ENCODE results near the gene CHST5. TPM values are rescaled to one million over a fixed set of nuclear protein-coding genes. Genes with fewer than 3 reads are reported as not detected.
"Not testable (repeated sequence)": the region's sequence is repeated elsewhere in the genome, so short reads cannot be mapped to it uniquely, and the experiment has no call there.

Gene CHST5
- total RNA-seq, 3 donors from 2014 or later (not counting 1 experiment from before 2014, with no cell fraction given), result not detected

GRCh38 chr16:75506107-75506506 lies 29.8 kb downstream of the CHST5 start:
- 84% methylated on average over 3 of the region's 3 CpGs for WGBS (ENCODE audit: insufficient coverage)

GRCh38 chr16:75503801-75504200 lies 32.1 kb downstream of the CHST5 start:
- Histone ChIP-seq H3K4me1 (ENCODE audit: control insufficient read depth, insufficient read depth, low read length) (no peaks in the 10 kb centered on the region), H3K4me3 (ENCODE audit: low read length) (no peak overlapping the region), H3K27ac (ENCODE audit: low read length) (no peak overlapping the region), H3K27me3 (ENCODE audit: control insufficient read depth, insufficient read depth, low read length) (no peaks in the 10 kb centered on the region), H3K9me3 (ENCODE audit: control insufficient read depth, insufficient read depth, low read length) (no peaks in the 10 kb centered on the region), H3K36me3 (ENCODE audit: control insufficient read depth, insufficient read depth, low read length) (no peaks in the 10 kb centered on the region)
- ATAC-seq (no peak), DNase-seq (no peak)
- Mint-ChIP-seq H3K27me3 (ENCODE audit: low read depth in 2 of 2) (peaks cover 0 to 8% of the 10 kb centered on the region in 2 donors), H3K27ac (no peak overlapping the region), H3K9me3 (no peaks in the 10 kb centered on the region), H3K4me1 (no peaks in the 10 kb centered on the region), H3K4me3 (no peak overlapping the region), H3K36me3 (no peaks in the 10 kb centered on the region)
- intact Hi-C loops (cut with micrococcal nuclease), result no loop called here
- WGBS (ENCODE audit: insufficient coverage), result 93% methylated on average over 1 of the region's 1 CpG
- no peak for TF ChIP-seq CTCF (IDR thresholded peaks at IDR 0.05)

More at GRCh38 chr16:75506107-75506506, 29.8 kb downstream of the CHST5 start:
- no peak overlapping the region for H3K4me3 ChIP-seq (ENCODE audit: low read length)
- intact Hi-C loops (cut with micrococcal nuclease), result no loop called here
- H3K27ac Mint-ChIP-seq, result no peak overlapping the region
- H3K9me3 ChIP-seq (ENCODE audit: control insufficient read depth, insufficient read depth, low read length), result no peaks in the 10 kb centered on the region
- ATAC-seq (no peak), DNase-seq (no peak)
- H3K36me3 ChIP-seq (ENCODE audit: control insufficient read depth, insufficient read depth, low read length), result no peaks in the 10 kb centered on the region
- H3K9me3 Mint-ChIP-seq, result no peaks in the 10 kb centered on the region
- no peaks in the 10 kb centered on the region for H3K27me3 ChIP-seq (ENCODE audit: control insufficient read depth, insufficient read depth, low read length)
- H3K27me3 Mint-ChIP-seq (ENCODE audit: low read depth in 2 of 2), result peaks cover 0 to 8% of the 10 kb centered on the region in 2 donors
- H3K36me3 Mint-ChIP-seq, result no peaks in the 10 kb centered on the region
- no peak overlapping the region for H3K4me3 Mint-ChIP-seq
- H3K27ac ChIP-seq (ENCODE audit: low read length), result no peak overlapping the region
- H3K4me1 Mint-ChIP-seq, result no peaks in the 10 kb centered on the region
- no peak for TF ChIP-seq CTCF (IDR thresholded peaks at IDR 0.05)
- H3K4me1 ChIP-seq (ENCODE audit: control insufficient read depth, insufficient read depth, low read length), result no peaks in the 10 kb centered on the region

DNA sequence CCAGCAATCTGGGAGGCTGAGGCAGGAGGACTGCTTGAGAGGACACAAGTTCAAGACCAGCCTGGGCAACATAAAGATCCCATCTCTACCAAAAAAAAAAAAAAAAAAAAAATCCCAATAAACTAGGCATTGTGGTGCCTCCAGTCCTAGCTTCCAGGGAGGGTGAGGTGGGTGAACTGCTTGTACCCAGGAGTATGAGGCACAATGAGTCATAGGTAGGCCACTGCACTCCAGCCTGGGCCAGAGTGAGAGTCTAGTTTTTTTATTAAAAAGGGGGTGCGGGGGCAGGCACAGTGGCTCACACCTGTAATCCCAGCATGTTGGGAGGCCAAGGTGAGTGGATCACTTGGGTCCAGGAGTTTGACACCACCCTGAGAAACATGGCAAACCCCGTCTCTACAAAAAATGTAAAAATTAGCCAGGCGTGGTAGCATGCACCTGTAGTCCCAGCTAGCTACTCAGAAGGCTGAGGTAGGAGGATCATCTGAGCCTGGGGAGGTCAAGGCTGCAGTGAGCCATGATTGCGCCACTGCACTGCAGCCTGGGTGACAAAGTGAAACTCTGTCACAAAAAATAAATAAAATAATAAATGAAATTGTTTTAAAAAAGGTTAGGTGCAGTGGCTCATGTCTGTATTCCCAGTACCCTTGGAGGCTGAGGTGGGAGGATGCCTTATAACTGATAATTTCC lies 32.8 kb downstream of the CHST5 start:
- ATAC-seq (no peak), DNase-seq (no peak)
- H3K27ac Mint-ChIP-seq, result no peak overlapping the region
- H3K4me3 Mint-ChIP-seq, result no peak overlapping the region
- intact Hi-C loops (cut with micrococcal nuclease), result no loop called here
- no peaks in the 10 kb centered on the region for H3K9me3 ChIP-seq (ENCODE audit: control insufficient read depth, insufficient read depth, low read length)
- no peak for TF ChIP-seq CTCF (IDR thresholded peaks at IDR 0.05)
- WGBS (ENCODE audit: insufficient coverage), result 77% methylated on average over 4 of the region's 4 CpGs
- no peaks in the 10 kb centered on the region for H3K4me1 Mint-ChIP-seq
- no peak overlapping the region for H3K4me3 ChIP-seq (ENCODE audit: low read length)
- no peaks in the 10 kb centered on the region for H3K27me3 ChIP-seq (ENCODE audit: control insufficient read depth, insufficient read depth, low read length)
- no peak overlapping the region for H3K27ac ChIP-seq (ENCODE audit: low read length)
- H3K9me3 Mint-ChIP-seq, result no peaks in the 10 kb centered on the region
- H3K27me3 Mint-ChIP-seq (ENCODE audit: low read depth in 2 of 2), result peaks cover 0 to 8% of the 10 kb centered on the region in 2 donors
- H3K36me3 ChIP-seq (ENCODE audit: control insufficient read depth, insufficient read depth, low read length), result no peaks in the 10 kb centered on the region
- no peaks in the 10 kb centered on the region for H3K36me3 Mint-ChIP-seq
- H3K4me1 ChIP-seq (ENCODE audit: control insufficient read depth, insufficient read depth, low read length), result no peaks in the 10 kb centered on the region

DNA sequence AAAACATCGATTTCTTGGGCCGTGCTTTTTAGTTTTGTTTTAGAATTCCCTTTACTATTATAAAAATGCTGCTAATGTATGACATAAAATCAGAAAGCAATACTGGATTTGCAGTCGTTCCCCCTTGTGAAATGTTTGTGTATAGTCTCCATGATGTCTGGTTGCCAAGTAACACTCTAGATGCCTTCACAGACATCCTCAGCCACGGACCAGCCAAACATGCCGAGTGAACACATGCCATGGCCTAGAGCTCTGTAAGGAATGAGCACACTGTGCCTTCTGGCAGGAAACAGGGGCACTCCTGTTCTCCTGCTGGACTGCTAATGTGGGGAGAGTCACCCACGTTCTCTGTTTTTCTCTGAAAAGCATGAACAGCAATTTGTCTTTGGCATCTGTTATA lies 34.1 kb downstream of the CHST5 start:
- H3K4me1 Mint-ChIP-seq; H3K4me1 ChIP-seq (ENCODE audit: control insufficient read depth, insufficient read depth, low read length); H3K27ac Mint-ChIP-seq; ATAC-seq; H3K4me3 Mint-ChIP-seq; H3K27me3 ChIP-seq (ENCODE audit: control insufficient read depth, insufficient read depth, low read length); H3K36me3 ChIP-seq (ENCODE audit: control insufficient read depth, insufficient read depth, low read length); DNase-seq; H3K9me3 ChIP-seq (ENCODE audit: control insufficient read depth, insufficient read depth, low read length); H3K27ac ChIP-seq (ENCODE audit: low read length); H3K4me3 ChIP-seq (ENCODE audit: low read length); H3K36me3 Mint-ChIP-seq; H3K9me3 Mint-ChIP-seq; intact Hi-C loops (cut with micrococcal nuclease): not testable (repeated sequence)
- peaks cover 0 to 10% of the 10 kb centered on the region in 2 donors for H3K27me3 Mint-ChIP-seq (ENCODE audit: low read depth in 2 of 2)
- WGBS (ENCODE audit: insufficient coverage), result 80% methylated on average over 4 of the region's 6 CpGs
